ENCODE data around the gene HMOX2. TPM values are rescaled to one million over a fixed set of nuclear protein-coding genes. Genes with fewer than 3 reads are reported as not detected.
A peak's percentile ranks its signal among the peaks of the same experiment; 100 is the strongest.

The HMOX2 gene
- total and polyA plus RNA-seq, 2 of the 13 experiments (the other 11 are each of a cell fraction or from before 2014, with no cell fraction given) = 60.3 to 70.4 TPM

GRCh38 chr16:4460936-4461249 is 15.3 kb upstream of the HMOX2 start (continued):
- TF ChIP-seq, protein P1, sequence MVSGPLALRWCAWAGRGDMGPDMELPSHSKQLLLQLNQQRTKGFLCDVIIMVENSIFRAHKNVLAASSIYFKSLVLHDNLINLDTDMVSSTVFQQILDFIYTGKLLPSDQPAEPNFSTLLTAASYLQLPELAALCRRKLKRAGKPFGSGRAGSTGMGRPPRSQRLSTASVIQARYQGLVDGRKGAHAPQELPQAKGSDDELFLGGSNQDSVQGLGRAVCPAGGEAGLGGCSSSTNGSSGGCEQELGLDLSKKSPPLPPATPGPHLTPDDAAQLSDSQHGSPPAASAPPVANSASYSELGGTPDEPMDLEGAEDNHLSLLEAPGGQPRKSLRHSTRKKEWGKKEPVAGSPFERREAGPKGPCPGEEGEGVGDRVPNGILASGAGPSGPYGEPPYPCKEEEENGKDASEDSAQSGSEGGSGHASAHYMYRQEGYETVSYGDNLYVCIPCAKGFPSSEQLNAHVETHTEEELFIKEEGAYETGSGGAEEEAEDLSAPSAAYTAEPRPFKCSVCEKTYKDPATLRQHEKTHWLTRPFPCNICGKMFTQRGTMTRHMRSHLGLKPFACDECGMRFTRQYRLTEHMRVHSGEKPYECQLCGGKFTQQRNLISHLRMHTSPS (CRISPR knock-in tag; IDR thresholded peaks at IDR 0.05; ENCODE audit: low read depth) = no peak
- TF ChIP-seq ZNF816 (CRISPR knock-in tag; IDR thresholded peaks at IDR 0.05; ENCODE audit: borderline replicate concordance) = no peak
- TF ChIP-seq PAF1 (CRISPR knock-in tag; IDR thresholded peaks at IDR 0.05) = no peak
- no peak for TF ChIP-seq ELF1 (CRISPR knock-in tag; IDR thresholded peaks at IDR 0.05)
- no peak for TF ChIP-seq ZFP91 (CRISPR knock-in tag; IDR thresholded peaks at IDR 0.05; ENCODE audit: borderline replicate concordance)
- no peak for TF ChIP-seq GLI4 (CRISPR knock-in tag; IDR thresholded peaks at IDR 0.05; ENCODE audit: borderline replicate concordance)
- no peak for TF ChIP-seq GFI1 (CRISPR knock-in tag; IDR thresholded peaks at IDR 0.05; ENCODE audit: borderline replicate concordance)
- no peak for TF ChIP-seq ZNF12 (CRISPR knock-in tag; IDR thresholded peaks at IDR 0.05)
- TF ChIP-seq FOXP4 (CRISPR knock-in tag; IDR thresholded peaks at IDR 0.05) = no peak
- TF ChIP-seq ZNF746 (CRISPR knock-in tag; IDR thresholded peaks at IDR 0.05) = no peak
- no peak for TF ChIP-seq NFKBIZ (CRISPR knock-in tag; IDR thresholded peaks at IDR 0.05)
- no peak for TF ChIP-seq ARID2 (CRISPR knock-in tag; IDR thresholded peaks at IDR 0.05; ENCODE audit: borderline replicate concordance)
- TF ChIP-seq DNMT1 (CRISPR knock-in tag; IDR thresholded peaks at IDR 0.05) = no peak
- peak; percentile 59; the same call in 1 of the 3 replicates for TF ChIP-seq MXI1 (IDR thresholded peaks at IDR 0.05; ENCODE audit: borderline replicate concordance, low read depth, low read length)
- TF ChIP-seq EZH2 (conservative IDR thresholded peaks at IDR 0.05; ENCODE audit: low read depth, low read length) = no peak
- TF ChIP-seq, protein P2, sequence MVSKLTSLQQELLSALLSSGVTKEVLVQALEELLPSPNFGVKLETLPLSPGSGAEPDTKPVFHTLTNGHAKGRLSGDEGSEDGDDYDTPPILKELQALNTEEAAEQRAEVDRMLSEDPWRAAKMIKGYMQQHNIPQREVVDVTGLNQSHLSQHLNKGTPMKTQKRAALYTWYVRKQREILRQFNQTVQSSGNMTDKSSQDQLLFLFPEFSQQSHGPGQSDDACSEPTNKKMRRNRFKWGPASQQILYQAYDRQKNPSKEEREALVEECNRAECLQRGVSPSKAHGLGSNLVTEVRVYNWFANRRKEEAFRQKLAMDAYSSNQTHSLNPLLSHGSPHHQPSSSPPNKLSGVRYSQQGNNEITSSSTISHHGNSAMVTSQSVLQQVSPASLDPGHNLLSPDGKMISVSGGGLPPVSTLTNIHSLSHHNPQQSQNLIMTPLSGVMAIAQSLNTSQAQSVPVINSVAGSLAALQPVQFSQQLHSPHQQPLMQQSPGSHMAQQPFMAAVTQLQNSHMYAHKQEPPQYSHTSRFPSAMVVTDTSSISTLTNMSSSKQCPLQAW (CRISPR knock-in tag; IDR thresholded peaks at IDR 0.05) = peak; percentile 46; the same call in 1 of the 2 replicates
- no peak for TF ChIP-seq BRD4 (CRISPR knock-in tag; IDR thresholded peaks at IDR 0.05)
- no peak for TF ChIP-seq NRL (CRISPR knock-in tag; IDR thresholded peaks at IDR 0.05; ENCODE audit: borderline replicate concordance)
- no peak for TF ChIP-seq GATAD2A (CRISPR knock-in tag; IDR thresholded peaks at IDR 0.05)
- TF ChIP-seq KLF12 (CRISPR knock-in tag; IDR thresholded peaks at IDR 0.05; ENCODE audit: borderline replicate concordance) = no peak
- no peak for TF ChIP-seq MAFG (CRISPR knock-in tag; IDR thresholded peaks at IDR 0.05)
- TF ChIP-seq KDM5B (CRISPR knock-in tag; IDR thresholded peaks at IDR 0.05; ENCODE audit: borderline replicate concordance) = 0 out of 2 replicates have a peak, but pooled peaks have one; percentile 7
- no peak for TF ChIP-seq GPN1 (CRISPR knock-in tag; IDR thresholded peaks at IDR 0.05; ENCODE audit: borderline replicate concordance)
- TF ChIP-seq, protein P3, sequence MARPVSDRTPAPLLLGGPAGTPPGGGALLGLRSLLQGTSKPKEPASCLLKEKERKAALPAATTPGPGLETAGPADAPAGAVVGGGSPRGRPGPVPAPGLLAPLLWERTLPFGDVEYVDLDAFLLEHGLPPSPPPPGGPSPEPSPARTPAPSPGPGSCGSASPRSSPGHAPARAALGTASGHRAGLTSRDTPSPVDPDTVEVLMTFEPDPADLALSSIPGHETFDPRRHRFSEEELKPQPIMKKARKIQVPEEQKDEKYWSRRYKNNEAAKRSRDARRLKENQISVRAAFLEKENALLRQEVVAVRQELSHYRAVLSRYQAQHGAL (CRISPR knock-in tag; IDR thresholded peaks at IDR 0.05; ENCODE audit: not compliant biosample characterization) = no peak
- TF ChIP-seq ZNF772 (CRISPR knock-in tag; IDR thresholded peaks at IDR 0.05) = 0 out of 2 replicates have a peak, but pooled peaks have one; percentile 13
